GM19239 (cell line): ENCODE results near the gene CD109.
A peak's percentile ranks its signal among the peaks of the same experiment; 100 is the strongest.
"Not testable (repeated sequence)": the region's sequence is repeated elsewhere in the genome, so short reads cannot be mapped to it uniquely, and the experiment has no call there.

Source experiments
- DNase-seq: peaks from one replicate; pipeline ENCODE4 v3.0.0; 2011; ENCODE audit warnings: low spot score; ENCODE audit not compliant: insufficient read length
- FAIRE-seq: peaks from 2 replicates; lab custom pipeline; 2011; peaks lifted over from hg19 to GRCh38; lab: Jason Lieb, UNC

CD109 gene

GRCh38 chr6:73695619-73696421 lies at the start of gene CD109:
Gene CD109 (plus strand): TSS chr6:73696203. CDS start chr6:73696216, 13 bp downstream.
- FAIRE-seq (peak; percentile 49), DNase-seq (no peak)

GRCh38 chr6:73648166-73648565 lies 47.8 kb upstream of the CD109 start:
- FAIRE-seq, result peak; percentile 31
- no peak for DNase-seq

GRCh38 chr6:73649783-73650182 lies 46.2 kb upstream of the CD109 start:
- DNase-seq (no peak), FAIRE-seq (no peak)

- DNase-seq (peak; percentile 52), FAIRE-seq (peak; percentile 73)
Observed at GRCh38 chr6:73652637-73653570, 43.1 kb upstream of the CD109 start.

- FAIRE-seq (peak; percentile 89), DNase-seq (peak; percentile 82)
Observed at GRCh38 chr6:73653571-73654424, 42.2 kb upstream of the CD109 start, which contains the start of gene SLC17A5. Gene SLC17A5 (minus strand): TSS chr6:73653992. CDS start chr6:73653886, 106 bp downstream.

- FAIRE-seq, result no peak
- DNase-seq, result no peak
Observed at GRCh38 chr6:73655341-73655917, 40.6 kb upstream of the CD109 start.

- DNase-seq, result no peak
- FAIRE-seq, result no peak
Observed at GRCh38 chr6:73656531-73657145, 39.4 kb upstream of the CD109 start.

GRCh38 chr6:73657201-73657600 lies 38.8 kb upstream of the CD109 start:
- DNase-seq, result no peak
- no peak for FAIRE-seq

GRCh38 chr6:73664701-73665100 lies 31.3 kb upstream of the CD109 start:
- DNase-seq (no peak), FAIRE-seq (no peak)

- DNase-seq (no peak), FAIRE-seq (peak; percentile 63)
Observed at GRCh38 chr6:73665686-73666319, 30.2 kb upstream of the CD109 start.

GRCh38 chr6:73666393-73666792 lies 29.6 kb upstream of the CD109 start:
- no peak for DNase-seq
- no peak for FAIRE-seq

GRCh38 chr6:73667798-73668197 lies 28.2 kb upstream of the CD109 start:
- no peak for FAIRE-seq
- no peak for DNase-seq

GRCh38 chr6:73669005-73669404 lies 27.0 kb upstream of the CD109 start:
- FAIRE-seq, result no peak

GRCh38 chr6:73671911-73672685 lies 23.9 kb upstream of the CD109 start:
- DNase-seq (no peak), FAIRE-seq (no peak)

More at GRCh38 chr6:73669005-73669404, 27.0 kb upstream of the CD109 start:
- no peak for DNase-seq

- peak; percentile 88 for FAIRE-seq
Observed at GRCh38 chr6:73675466-73676098, 20.4 kb upstream of the CD109 start.

GRCh38 chr6:73679009-73679408 lies 17.0 kb upstream of the CD109 start:
- DNase-seq (no peak), FAIRE-seq (no peak)

More at GRCh38 chr6:73675466-73676098, 20.4 kb upstream of the CD109 start:
- peak; percentile 65 for DNase-seq

- FAIRE-seq, DNase-seq: not testable (repeated sequence)
Observed at GRCh38 chr6:73679846-73680245, 16.2 kb upstream of the CD109 start.
